MM.1S (cell line): ENCODE measurements around the gene DCP1A.

Source experiments
- DNase-seq: peaks from one replicate; pipeline ENCODE4 v3.0.0-alpha.2; 2015
- H2AFZ ChIP-seq: fragments of 300-600 bp; sonication (generic); 2 replicates; pipeline ENCODE4 v1.6.0; 2016; ENCODE audit warnings: antibody characterized with exemption, low read length
- H3F3A ChIP-seq: fragments of 300-600 bp; sonication (generic); 2 replicates; pipeline ENCODE4 v1.6.1; 2016; ENCODE audit warnings: mild to moderate bottlenecking, antibody characterized with exemption, low read length, moderate library complexity, mixed read lengths; ENCODE audit not compliant: insufficient read depth
- H3K27ac ChIP-seq: fragments of 300-600 bp; sonication (generic); 2 replicates; pipeline ENCODE4 v1.5.1; 2016; ENCODE audit warnings: mild to moderate bottlenecking, low read length
- H3K27me3 ChIP-seq: fragments of 300-600 bp; sonication (generic); replicated peaks from 2 replicates; pipeline ENCODE4 v1.6.0; 2016; ENCODE audit warnings: low read length; ENCODE audit not compliant: insufficient read depth
- H3K36me3 ChIP-seq: fragments of 300-600 bp; sonication (generic); replicated peaks from 2 replicates; pipeline ENCODE4 v1.6.1; 2016; ENCODE audit warnings: mild to moderate bottlenecking, low read length, mixed read lengths; ENCODE audit not compliant: insufficient read depth
- H3K4me1 ChIP-seq: fragments of 300-600 bp; sonication (generic); 2 replicates; pipeline ENCODE4 v1.6.1; 2016; ENCODE audit warnings: low read length, mixed read lengths
- H3K4me2 ChIP-seq: fragments of 300-600 bp; sonication (generic); 2 replicates; pipeline ENCODE4 v1.6.0; 2016; ENCODE audit warnings: low read depth, low read length
- H3K4me3 ChIP-seq: fragments of 300-600 bp; sonication (generic); 2 replicates; pipeline ENCODE4 v1.5.1; 2016; ENCODE audit warnings: low read length, mixed read lengths
- H3K79me2 ChIP-seq: fragments of 300-600 bp; sonication (generic); 2 replicates; pipeline ENCODE4 v1.6.1; 2016; ENCODE audit warnings: mixed run types, low read length, mixed read lengths
- H3K9ac ChIP-seq: fragments of 300-600 bp; sonication (generic); 2 replicates; pipeline ENCODE4 v1.6.1; 2016; ENCODE audit warnings: low read length, mixed read lengths
- H3K9me2 ChIP-seq: fragments of 300-600 bp; sonication (generic); replicated peaks from 2 replicates; pipeline ENCODE4 v1.6.1; 2016; ENCODE audit warnings: mild to moderate bottlenecking, low read length, mixed read lengths; ENCODE audit not compliant: insufficient read depth
- H3K9me3 ChIP-seq: fragments of 300-600 bp; sonication (generic); replicated peaks from 2 replicates; pipeline ENCODE4 v1.6.1; 2016; ENCODE audit warnings: mild to moderate bottlenecking, low read length, mixed read lengths; ENCODE audit not compliant: insufficient read depth
- H4K20me1 ChIP-seq: fragments of 300-600 bp; sonication (generic); 2 replicates; pipeline ENCODE4 v1.6.1; 2016; ENCODE audit warnings: mild to moderate bottlenecking, low read length, moderate library complexity, mixed read lengths; ENCODE audit not compliant: insufficient read depth
- CTCF ChIP-seq: fragments of 300-600 bp; sonication (generic); IDR thresholded peaks from 2 replicates; pipeline ENCODE4 v1.5.1; 2016; ENCODE audit warnings: antibody characterized with exemption, low read length, mixed read lengths
- EZH2 ChIP-seq: fragments of 300-600 bp; sonication (generic); optimal IDR thresholded peaks from 2 replicates; pipeline ENCODE3; 2017; ENCODE audit warnings: low read depth, mild to moderate bottlenecking, antibody characterized with exemption, low read length, mixed read lengths
- EZH2phosphoT487 ChIP-seq: fragments of 300-600 bp; sonication (generic); IDR thresholded peaks from 2 replicates; pipeline ENCODE4 v1.6.1; 2018; ENCODE audit warnings: antibody characterized with exemption, low read length

Gene DCP1A

GRCh38 chr3:53282581-53282980 is 64.8 kb downstream of the DCP1A start:
- H3K4me2 ChIP-seq, result no peak overlapping the region

GRCh38 chr3:53278667-53279066 is 68.7 kb downstream of the DCP1A start:
- no peaks in the 10 kb centered on the region for H3K9me3 ChIP-seq
- H3K4me1 ChIP-seq, result no peaks in the 10 kb centered on the region
- no peak overlapping the region for H3K27ac ChIP-seq
- DNase-seq, result no peak
- no peaks in the 10 kb centered on the region for H3K36me3 ChIP-seq
- H3K27me3 ChIP-seq, result no peaks in the 10 kb centered on the region
- H3K9me2 ChIP-seq, result no peaks in the 10 kb centered on the region
- H3K4me3 ChIP-seq, result no peak overlapping the region
- H3K4me2 ChIP-seq, result no peak overlapping the region
- H2AFZ ChIP-seq, result no peak overlapping the region
- H3K9ac ChIP-seq, result no peak overlapping the region
- no peaks in the 10 kb centered on the region for H3K79me2 ChIP-seq
- no peaks in the 10 kb centered on the region for H3F3A ChIP-seq
- no peak for TF ChIP-seq EZH2phosphoT487
- TF ChIP-seq CTCF, result no peak
- TF ChIP-seq EZH2, result no peak
- H4K20me1 ChIP-seq, result no peaks in the 10 kb centered on the region

More at GRCh38 chr3:53282581-53282980, 64.8 kb downstream of the DCP1A start:
- TF ChIP-seq EZH2phosphoT487, result no peak
- TF ChIP-seq EZH2, result no peak
- TF ChIP-seq CTCF, result no peak
- H3K9ac ChIP-seq, result no peak overlapping the region
- H4K20me1 ChIP-seq, result no peaks in the 10 kb centered on the region
- no peak for DNase-seq
- no peak overlapping the region for H2AFZ ChIP-seq
- no peaks in the 10 kb centered on the region for H3K4me1 ChIP-seq
- H3K27ac ChIP-seq, result no peak overlapping the region
- H3K27me3 ChIP-seq, result no peaks in the 10 kb centered on the region
- H3K36me3 ChIP-seq, result no peaks in the 10 kb centered on the region
- no peaks in the 10 kb centered on the region for H3K9me3 ChIP-seq
- no peak overlapping the region for H3K4me3 ChIP-seq
- H3F3A ChIP-seq, result no peaks in the 10 kb centered on the region
- H3K9me2 ChIP-seq, result no peaks in the 10 kb centered on the region
- H3K79me2 ChIP-seq, result no peaks in the 10 kb centered on the region

GRCh38 chr3:53274938-53275605 is 72.3 kb downstream of the DCP1A start:
- no peaks in the 10 kb centered on the region for H4K20me1 ChIP-seq
- H3K9ac ChIP-seq, result no peak overlapping the region
- no peak overlapping the region for H3K4me3 ChIP-seq
- no peaks in the 10 kb centered on the region for H3K36me3 ChIP-seq
- no peak overlapping the region for H2AFZ ChIP-seq
- H3K4me1 ChIP-seq, result peaks cover 8% of the 10 kb centered on the region
- H3K27me3 ChIP-seq, result no peaks in the 10 kb centered on the region
- H3K27ac ChIP-seq, result no peak overlapping the region
- peaks cover 8% of the 10 kb centered on the region for H3F3A ChIP-seq
- no peaks in the 10 kb centered on the region for H3K9me2 ChIP-seq
- no peak for DNase-seq
- H3K9me3 ChIP-seq, result no peaks in the 10 kb centered on the region
- H3K4me2 ChIP-seq, result no peak overlapping the region
- TF ChIP-seq EZH2 (no peak), EZH2phosphoT487 (no peak), CTCF (no peak)
- H3K79me2 ChIP-seq, result no peaks in the 10 kb centered on the region
